Activated CD8-positive, alpha-beta T cell treated with anti-CD3 and anti-CD28 coated beads for 36 hours (primary cell): Measurements from ENCODE around the gene CASKIN1. TPM values are rescaled to one million over a fixed set of nuclear protein-coding genes. Genes with fewer than 3 reads are reported as not detected.

Source experiments
- ATAC-seq: fragments of 200-7000 bp; cut with Tn5 transposase; one replicate; pipeline ENCODE4 v1.10.0; 2021; ENCODE audit warnings: mild to moderate bottlenecking, moderate library complexity
- CTCF ChIA-PET: fragments of 350-600 bp; sonication (Branson Sonifier 250); formaldehyde crosslinking; loops from one replicate; lab custom pipeline; 2021; ENCODE audit warnings: antibody characterized with exemption; lab: Charles Lee
- POLR2A ChIA-PET: fragments of 350-600 bp; sonication (Branson Sonifier 250); formaldehyde crosslinking; loops from one replicate; lab custom pipeline; 2021; ENCODE audit warnings: antibody characterized with exemption; lab: Charles Lee
- DNase-seq: peaks from one replicate; pipeline ENCODE4 v3.0.0-alpha.2; 2020
- H3K27ac Mint-ChIP-seq: one replicate; pipeline ENCODE4 v1.8.0; 2021; ENCODE audit warnings: mild to moderate bottlenecking, mixed read lengths
- H3K27me3 Mint-ChIP-seq: one replicate; pipeline ENCODE4 v1.8.0; 2021; ENCODE audit warnings: mixed read lengths
- H3K36me3 Mint-ChIP-seq: one replicate; pipeline ENCODE4 v1.8.0; 2021; ENCODE audit warnings: low read depth, mixed read lengths
- H3K4me1 Mint-ChIP-seq: one replicate; pipeline ENCODE4 v1.8.0; 2021; ENCODE audit warnings: low read depth, mixed read lengths
- H3K4me3 Mint-ChIP-seq: one replicate; pipeline ENCODE4 v1.8.0; 2021; ENCODE audit warnings: mild to moderate bottlenecking, moderate library complexity, mixed read lengths
- H3K9me3 Mint-ChIP-seq: one replicate; pipeline ENCODE4 v1.8.0; 2021; ENCODE audit warnings: mixed read lengths
- intact Hi-C: fragments of 100-400 bp; cut with micrococcal nuclease; formaldehyde crosslinking; loops from one replicate; pipeline ENCODE4 v1.10.0; 2022
- total RNA-seq, 2 experiments: library from RNA; stranded (reverse); gene quantifications; one replicate each; pipeline ENCODE4 v1.2.3, GENCODE V29; 2021
- TF ChIP-seq, protein P1 (sequence below): fragments of 200-600 bp; IDR thresholded peaks from one replicate; pipeline ENCODE4 v1.8.0; 2022; ENCODE audit warnings: antibody characterized with exemption, mild to moderate bottlenecking

The CASKIN1 gene
- total RNA-seq, 2 experiments from 2014 or later, result 4.4 to 7.2 TPM

DNA sequence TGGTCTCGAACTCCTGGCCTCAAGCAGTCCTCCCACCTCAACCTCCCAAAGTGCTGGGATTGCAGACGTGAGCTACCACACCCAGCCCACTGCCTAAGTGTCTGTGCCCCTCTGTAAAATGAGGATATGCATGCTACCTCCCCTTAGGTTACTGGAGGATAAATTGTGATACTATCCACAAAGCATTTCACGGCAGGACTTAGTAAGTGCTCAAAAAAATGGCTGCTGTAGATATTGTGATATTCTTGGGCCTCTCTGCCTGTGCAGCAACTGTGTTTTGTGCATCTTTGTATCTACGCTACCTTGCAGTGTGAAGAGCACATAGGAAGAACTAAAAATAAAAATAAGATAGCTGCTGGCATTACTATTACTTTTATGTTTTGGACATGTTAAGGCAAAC is 1.9 kb upstream of the CASKIN1 start:
- no peak overlapping the region for H3K4me3 Mint-ChIP-seq
- POLR2A ChIA-PET, result interaction anchor here (1.2 to 3.6 kb wide), 3 partner anchors 43 to 151 kb away, joined by 3 to 18 read pairs (median 3); partner anchors contain the start of genes ECI1, NTHL1 and TRAF7

DNA sequence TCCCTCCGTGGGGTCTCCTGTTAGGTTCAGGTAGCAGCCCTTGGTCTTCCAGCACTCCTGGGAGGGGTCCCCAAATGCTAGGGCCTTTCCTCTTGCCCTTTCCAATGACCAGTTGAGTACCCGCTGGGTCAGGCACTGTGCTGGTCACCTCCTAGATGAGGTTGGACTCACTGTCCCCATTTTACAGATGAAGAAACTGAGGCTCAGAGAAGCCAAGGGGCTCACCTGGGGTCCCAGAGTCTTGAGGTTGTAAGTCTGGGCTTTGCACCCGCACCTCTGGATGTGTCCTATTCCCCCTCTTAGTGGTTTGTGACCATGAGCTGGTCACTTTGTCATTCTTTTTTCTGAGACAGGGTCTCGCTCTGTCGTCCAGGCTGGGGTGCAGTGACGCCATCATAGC is 1.4 kb upstream of the CASKIN1 start:
- H3K27me3 Mint-ChIP-seq, result peaks cover 23% of the 10 kb centered on the region
- peak overlapping the region; percentile 29 for H3K4me3 Mint-ChIP-seq
- no peaks in the 10 kb centered on the region for H3K36me3 Mint-ChIP-seq
- POLR2A ChIA-PET, result interaction anchor here (1.2 to 3.6 kb wide), 3 partner anchors 42 to 151 kb away, joined by 3 to 18 read pairs (median 3); partner anchors contain the start of genes ECI1, NTHL1 and TRAF7
- CTCF ChIA-PET, result interaction anchor here (0.7 kb wide), 1 partner anchor 492 kb away, joined by 3 read pairs; no protein-coding TSS in a partner anchor
- TF ChIP-seq, protein P1, sequence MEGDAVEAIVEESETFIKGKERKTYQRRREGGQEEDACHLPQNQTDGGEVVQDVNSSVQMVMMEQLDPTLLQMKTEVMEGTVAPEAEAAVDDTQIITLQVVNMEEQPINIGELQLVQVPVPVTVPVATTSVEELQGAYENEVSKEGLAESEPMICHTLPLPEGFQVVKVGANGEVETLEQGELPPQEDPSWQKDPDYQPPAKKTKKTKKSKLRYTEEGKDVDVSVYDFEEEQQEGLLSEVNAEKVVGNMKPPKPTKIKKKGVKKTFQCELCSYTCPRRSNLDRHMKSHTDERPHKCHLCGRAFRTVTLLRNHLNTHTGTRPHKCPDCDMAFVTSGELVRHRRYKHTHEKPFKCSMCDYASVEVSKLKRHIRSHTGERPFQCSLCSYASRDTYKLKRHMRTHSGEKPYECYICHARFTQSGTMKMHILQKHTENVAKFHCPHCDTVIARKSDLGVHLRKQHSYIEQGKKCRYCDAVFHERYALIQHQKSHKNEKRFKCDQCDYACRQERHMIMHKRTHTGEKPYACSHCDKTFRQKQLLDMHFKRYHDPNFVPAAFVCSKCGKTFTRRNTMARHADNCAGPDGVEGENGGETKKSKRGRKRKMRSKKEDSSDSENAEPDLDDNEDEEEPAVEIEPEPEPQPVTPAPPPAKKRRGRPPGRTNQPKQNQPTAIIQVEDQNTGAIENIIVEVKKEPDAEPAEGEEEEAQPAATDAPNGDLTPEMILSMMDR, result no peak
- H3K27ac Mint-ChIP-seq, result no peak overlapping the region
- no peak for DNase-seq
- ATAC-seq, result no peak
- H3K9me3 Mint-ChIP-seq, result no peaks in the 10 kb centered on the region
- H3K4me1 Mint-ChIP-seq, result peaks cover 3% of the 10 kb centered on the region
- intact Hi-C loops, result no loop called here

More for the DNA sequence above, 1.9 kb upstream of the CASKIN1 start:
- Mint-ChIP-seq H3K36me3 (no peaks in the 10 kb centered on the region), H3K9me3 (no peaks in the 10 kb centered on the region), H3K4me1 (peaks cover 3% of the 10 kb centered on the region), H3K27me3 (peaks cover 23% of the 10 kb centered on the region), H3K27ac (no peak overlapping the region)
- ATAC-seq (no peak), DNase-seq (no peak)
- intact Hi-C loops, result no loop called here
- TF ChIP-seq, protein P1, result no peak
- CTCF ChIA-PET, result no interaction called here

DNA sequence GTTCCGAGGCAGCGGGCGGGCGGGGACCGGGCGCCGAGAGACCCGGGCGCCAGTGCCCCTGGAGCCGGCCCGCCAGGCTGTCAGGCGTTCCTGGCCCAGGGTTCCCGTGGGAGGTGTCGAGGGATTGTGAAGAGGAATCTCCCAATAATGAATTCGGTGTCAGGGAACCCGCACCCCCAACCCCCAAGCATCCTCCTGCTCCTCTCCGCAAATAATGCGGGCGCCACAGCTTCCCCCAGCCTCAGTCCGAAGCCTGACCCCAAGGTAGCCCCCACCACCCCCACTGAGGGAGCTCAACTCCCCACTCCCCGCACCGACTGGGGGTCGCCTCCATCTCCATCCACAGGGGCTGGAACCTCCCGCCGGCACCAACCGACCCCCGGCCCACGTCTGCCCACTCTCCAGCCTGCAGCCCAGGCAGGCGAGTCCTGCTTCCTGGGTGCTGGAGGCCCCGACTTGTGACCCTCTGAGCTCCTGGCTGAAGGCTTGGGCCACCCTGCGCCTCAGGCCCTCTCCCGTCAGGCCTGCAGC is 641 bp upstream of the CASKIN1 start:
- Mint-ChIP-seq H3K4me1 (peaks cover 3% of the 10 kb centered on the region), H3K27ac (no peak overlapping the region), H3K4me3 (peak overlapping the region; percentile 48), H3K9me3 (no peaks in the 10 kb centered on the region), H3K36me3 (no peaks in the 10 kb centered on the region), H3K27me3 (peaks cover 23% of the 10 kb centered on the region)
- CTCF ChIA-PET, result interaction anchor here (0.6 to 3.9 kb wide), 3 partner anchors 54 to 492 kb away, joined by 3 to 24 read pairs (median 3); partner anchors contain the start of gene ECI1
- POLR2A ChIA-PET, result interaction anchor here (1.2 to 3.6 kb wide), 2 partner anchors 42 to 150 kb away, joined by 3 to 18 read pairs; partner anchors contain the start of genes NTHL1 and TRAF7
- DNase-seq (no peak), ATAC-seq (no peak)
- intact Hi-C loops, result no loop called here
- TF ChIP-seq, protein P1, result no peak

DNA sequence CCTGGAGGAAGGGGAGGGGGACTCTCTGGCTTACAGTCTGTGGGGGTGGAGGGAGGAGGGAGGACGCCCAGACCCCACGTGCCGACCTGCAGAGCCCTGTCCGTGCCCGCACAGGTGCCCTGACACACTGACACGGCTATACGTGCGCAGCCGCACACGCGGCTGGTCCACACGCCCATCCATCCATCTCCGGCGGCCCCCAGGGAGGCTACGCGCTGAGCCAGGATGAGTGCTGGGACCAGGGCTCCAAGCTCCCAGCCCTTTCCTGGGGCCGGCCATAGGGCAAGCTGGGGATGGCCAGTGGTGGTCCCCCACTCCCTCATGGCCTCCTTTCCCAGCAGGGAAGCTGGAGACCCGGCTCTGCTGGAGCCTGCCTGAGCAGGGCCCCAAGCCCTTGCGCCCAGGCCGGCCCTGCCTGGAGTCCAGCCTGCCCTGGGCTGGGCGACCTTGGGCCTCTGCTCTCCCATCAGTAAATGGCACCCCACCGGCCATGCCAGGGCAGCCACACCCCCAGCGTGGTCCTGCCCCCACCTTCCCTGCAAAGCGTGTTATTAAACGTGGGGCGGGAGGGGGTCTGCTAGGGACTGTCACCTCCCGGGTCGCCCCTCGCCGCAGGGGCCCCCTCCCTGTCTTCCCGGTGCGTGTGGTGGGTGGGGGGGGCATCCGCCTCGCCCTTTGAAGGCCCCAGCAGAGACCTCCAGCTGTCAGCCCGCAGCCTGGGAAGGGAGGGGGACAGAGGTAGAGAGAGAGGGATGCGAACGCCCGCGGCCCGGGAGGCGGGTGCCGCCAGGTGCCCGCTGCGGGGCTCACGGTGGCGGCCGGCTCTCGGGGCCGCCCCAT is 863 bp downstream of the CASKIN1 start:
- no peak overlapping the region for H3K27ac Mint-ChIP-seq
- POLR2A ChIA-PET, result interaction anchor here (0.9 to 2.8 kb wide), 6 partner anchors 8 to 56 kb away, joined by 3 to 18 read pairs (median 5); partner anchors contain the start of genes ECI1 and TRAF7
- peaks cover 3% of the 10 kb centered on the region for H3K4me1 Mint-ChIP-seq
- peak overlapping the region; percentile 55 for H3K4me3 Mint-ChIP-seq
- DNase-seq, result no peak
- intact Hi-C loops, result no loop called here
- CTCF ChIA-PET, result interaction anchor here (1.1 to 3.9 kb wide), 18 partner anchors 8 to 395 kb away, joined by 3 to 24 read pairs (median 5); partner anchors contain the start of genes CCNF and ECI1
- H3K36me3 Mint-ChIP-seq, result no peaks in the 10 kb centered on the region
- peaks cover 23% of the 10 kb centered on the region for H3K27me3 Mint-ChIP-seq
- TF ChIP-seq, protein P1, result no peak
- peak; percentile 25 for ATAC-seq
- H3K9me3 Mint-ChIP-seq, result no peaks in the 10 kb centered on the region
